GM19193 (cell line): ENCODE data around the gene RCHY1.

Experiments
- POLR2A ChIP-seq: IDR thresholded peaks from 4 replicates; pipeline ENCODE4 v1.6.1; 2011; ENCODE audit not compliant: insufficient read depth, insufficient read length; ENCODE audit errors: extremely low read depth

Gene RCHY1

DNA sequence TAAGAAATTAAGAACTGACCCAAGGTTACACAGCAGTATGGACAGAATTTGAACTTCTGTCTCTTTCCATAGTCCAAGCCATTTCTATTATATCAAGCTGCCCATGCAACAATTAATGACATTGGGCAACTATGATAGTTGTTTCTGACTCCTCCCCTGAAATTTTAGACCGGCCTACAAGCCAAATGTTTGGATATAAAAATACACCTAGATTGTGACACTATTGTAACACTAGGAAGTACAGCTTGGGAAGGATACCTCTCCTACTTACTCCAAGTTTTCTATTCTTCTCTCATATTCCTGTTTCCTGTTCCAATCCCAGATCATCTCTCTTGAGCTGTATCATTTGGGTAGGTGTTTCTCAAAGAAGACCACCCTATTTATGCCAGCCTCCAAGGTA, 43.5 kb downstream of the RCHY1 start:
- TF ChIP-seq POLR2A: no peak

DNA sequence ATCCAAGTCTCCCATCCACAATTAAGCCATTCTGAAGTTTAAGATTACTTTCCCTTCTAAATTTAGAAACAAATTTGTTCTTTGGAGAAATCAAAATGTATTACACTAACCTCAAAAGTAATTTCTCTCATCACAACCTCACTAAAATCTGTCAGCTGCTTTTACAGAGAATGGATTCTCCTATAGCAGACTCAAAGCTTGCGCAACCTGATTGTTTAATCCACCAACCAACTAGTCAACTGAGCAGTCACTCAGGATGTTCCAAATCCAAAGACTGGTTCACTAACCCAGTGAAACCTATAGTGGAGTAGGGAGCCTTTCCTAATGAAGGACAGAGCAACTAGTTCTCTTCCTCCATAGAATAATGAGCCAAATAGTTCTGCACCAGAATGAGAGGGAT, 44.3 kb downstream of the RCHY1 start:
- TF ChIP-seq POLR2A: no peak

DNA sequence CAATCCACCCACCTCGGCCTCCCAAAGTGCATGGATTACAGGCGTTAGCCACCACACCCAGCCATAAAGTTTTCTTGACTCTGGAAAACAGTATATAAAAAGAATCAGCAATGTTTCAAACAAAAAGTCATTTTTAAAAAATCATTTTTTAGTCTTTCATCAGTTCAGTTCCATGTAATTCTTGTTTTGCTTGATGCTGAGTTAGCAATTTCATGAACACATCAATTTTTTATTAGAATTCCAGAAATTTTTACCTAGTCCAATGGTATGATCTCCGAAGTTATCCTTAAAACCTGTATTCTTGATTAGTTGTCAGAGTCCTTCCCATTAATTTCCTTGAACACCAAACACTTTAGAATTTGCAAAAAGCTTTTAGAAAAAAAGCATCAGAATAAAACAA, 56.8 kb downstream of the RCHY1 start:
- TF ChIP-seq POLR2A: no peak

DNA sequence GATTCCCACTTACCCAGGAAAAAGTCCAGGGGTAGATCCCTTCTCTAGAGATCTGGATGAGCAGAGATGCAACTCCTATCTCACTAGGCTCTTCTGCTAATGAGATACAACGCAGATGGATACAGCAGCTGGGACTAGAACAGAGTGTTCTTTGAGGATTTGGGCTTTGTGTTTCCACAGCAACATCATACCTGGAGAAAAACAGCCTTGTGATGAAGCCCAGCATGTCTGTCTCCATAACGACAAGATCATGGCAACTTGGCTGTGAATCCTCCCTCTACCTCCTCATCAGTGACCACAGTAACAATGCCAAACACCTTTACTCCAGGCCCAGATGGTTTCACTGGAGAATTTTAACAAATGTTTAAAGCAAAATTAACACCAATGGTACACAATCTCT, 80.1 kb downstream of the RCHY1 start:
- TF ChIP-seq POLR2A: no peak

DNA sequence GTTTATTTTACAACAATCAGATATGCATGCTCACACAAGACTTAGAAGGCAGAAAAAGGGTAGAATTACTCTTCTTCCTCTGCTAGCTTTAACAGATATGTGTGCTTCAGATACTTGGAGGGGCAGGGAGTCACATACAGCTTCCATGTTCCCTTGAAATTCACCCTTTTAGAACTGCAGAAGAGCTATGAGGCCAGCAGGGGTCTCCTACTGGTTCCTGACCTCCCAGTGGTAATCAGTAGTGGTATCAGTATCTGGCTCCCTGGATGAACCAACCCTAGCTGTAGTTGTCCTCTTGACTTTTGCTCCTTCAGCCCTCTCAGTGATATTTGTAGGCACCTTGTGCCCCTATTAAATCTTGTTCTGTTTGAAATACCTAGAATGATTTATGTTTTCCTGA, 81.5 kb downstream of the RCHY1 start:
- TF ChIP-seq POLR2A: no peak

DNA sequence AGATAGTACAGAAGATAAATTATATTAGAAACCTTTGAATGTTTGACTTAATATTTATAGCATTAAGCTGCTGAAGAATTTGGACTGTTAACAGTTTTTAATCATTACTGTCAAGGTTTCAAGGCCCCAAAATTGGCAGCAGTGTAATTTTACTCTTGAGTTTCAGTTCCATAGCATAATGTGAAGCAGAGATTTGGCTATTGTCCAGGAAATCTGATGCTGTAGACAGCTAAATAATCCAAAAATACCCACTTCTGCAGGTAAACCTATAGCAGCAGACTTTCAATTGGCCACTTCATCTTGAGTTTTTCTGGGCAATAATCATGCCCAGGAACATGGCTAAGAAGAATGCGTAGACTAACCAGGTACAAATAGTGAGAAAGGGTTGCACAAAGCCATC, 85.0 kb downstream of the RCHY1 start:
- no peak for TF ChIP-seq POLR2A
